ENCODE measurements around the gene NEURL1B.

NEURL1B gene

GRCh38 chr5:172608773-172609172, 32.3 kb upstream of the NEURL1B start:
- CTCF ChIA-PET: no interaction called here
- POLR2A ChIA-PET: interaction anchor here (0.8 kb wide), 1 partner anchor 225 kb away, joined by 3 read pairs; the partner anchor contains the start of gene ERGIC1
- DNase-seq (ENCODE audit: extremely low spot score): no peak
- TF ChIP-seq NFRKB (IDR thresholded peaks at IDR 0.05) (no peak), FOXK2 (IDR thresholded peaks at IDR 0.05) (no peak)

GRCh38 chr5:172610643-172611042, 30.4 kb upstream of the NEURL1B start:
- no peak for DNase-seq (ENCODE audit: extremely low spot score)
- no peak for TF ChIP-seq SUZ12 (IDR thresholded peaks at IDR 0.05)
- no peak for TF ChIP-seq FOXM1 (IDR thresholded peaks at IDR 0.05; ENCODE audit: borderline replicate concordance)
- TF ChIP-seq TARDBP (IDR thresholded peaks at IDR 0.05): no peak
- TF ChIP-seq BHLHE40 (IDR thresholded peaks at IDR 0.05; ENCODE audit: borderline replicate concordance): no peak
- TF ChIP-seq PKNOX1 (IDR thresholded peaks at IDR 0.05): no peak
- TF ChIP-seq NFRKB (IDR thresholded peaks at IDR 0.05): no peak
- no peak for TF ChIP-seq ARNT (IDR thresholded peaks at IDR 0.05)
- no peak for TF ChIP-seq ELF4 (IDR thresholded peaks at IDR 0.05)
- ChIA-PET CTCF (no interaction called here), POLR2A (no interaction called here)

GRCh38 chr5:172611913-172612312, 29.1 kb upstream of the NEURL1B start:
- CTCF ChIA-PET: no interaction called here
- TF ChIP-seq NFRKB (IDR thresholded peaks at IDR 0.05): no peak
- TF ChIP-seq ARNT (IDR thresholded peaks at IDR 0.05): no peak
- no peak for TF ChIP-seq FOXM1 (IDR thresholded peaks at IDR 0.05; ENCODE audit: borderline replicate concordance)
- TF ChIP-seq ELF4 (IDR thresholded peaks at IDR 0.05): no peak
- no peak for TF ChIP-seq HDGF (IDR thresholded peaks at IDR 0.05; ENCODE audit: borderline replicate concordance)
- TF ChIP-seq FOXA1 (IDR thresholded peaks at IDR 0.05): no peak
- TF ChIP-seq LEF1 (IDR thresholded peaks at IDR 0.05; ENCODE audit: borderline replicate concordance): no peak
- TF ChIP-seq FOXK2 (IDR thresholded peaks at IDR 0.05): no peak
- no peak for TF ChIP-seq TARDBP (IDR thresholded peaks at IDR 0.05)
- TF ChIP-seq PKNOX1 (IDR thresholded peaks at IDR 0.05): no peak
- no peak for TF ChIP-seq L3MBTL2 (conservative IDR thresholded peaks at IDR 0.05)
- TF ChIP-seq SP1 (IDR thresholded peaks at IDR 0.05): no peak
- TF ChIP-seq BHLHE40 (IDR thresholded peaks at IDR 0.05; ENCODE audit: borderline replicate concordance): no peak
- TF ChIP-seq CTBP1 (IDR thresholded peaks at IDR 0.05; ENCODE audit: borderline replicate concordance): no peak
- no peak for TF ChIP-seq SUZ12 (IDR thresholded peaks at IDR 0.05)
- POLR2A ChIA-PET: no interaction called here
- DNase-seq (ENCODE audit: extremely low spot score): no peak

GRCh38 chr5:172612771-172613170, 28.3 kb upstream of the NEURL1B start:
- no peak; the same call in 1 of the 2 replicates for TF ChIP-seq PKNOX1 (IDR thresholded peaks at IDR 0.05)
- TF ChIP-seq ARNT (IDR thresholded peaks at IDR 0.05): no peak
- TF ChIP-seq LEF1 (IDR thresholded peaks at IDR 0.05; ENCODE audit: borderline replicate concordance): no peak
- no peak for TF ChIP-seq FOXK2 (IDR thresholded peaks at IDR 0.05)
- no peak for TF ChIP-seq ZNF384 (IDR thresholded peaks at IDR 0.05)
- no peak for TF ChIP-seq ELF4 (IDR thresholded peaks at IDR 0.05)
- TF ChIP-seq SUZ12 (IDR thresholded peaks at IDR 0.05): no peak
- no peak for TF ChIP-seq BHLHE40 (IDR thresholded peaks at IDR 0.05; ENCODE audit: borderline replicate concordance)
- no peak for TF ChIP-seq HDGF (IDR thresholded peaks at IDR 0.05; ENCODE audit: borderline replicate concordance)
- no peak for TF ChIP-seq FOXA1 (IDR thresholded peaks at IDR 0.05)
- TF ChIP-seq SP1 (IDR thresholded peaks at IDR 0.05): no peak
- no peak for TF ChIP-seq CTBP1 (IDR thresholded peaks at IDR 0.05; ENCODE audit: borderline replicate concordance)
- TF ChIP-seq NFRKB (IDR thresholded peaks at IDR 0.05): no peak
- no peak for TF ChIP-seq FOXM1 (IDR thresholded peaks at IDR 0.05; ENCODE audit: borderline replicate concordance)
- TF ChIP-seq TARDBP (IDR thresholded peaks at IDR 0.05): no peak
- no peak for DNase-seq (ENCODE audit: extremely low spot score)
- ChIA-PET POLR2A (no interaction called here), CTCF (no interaction called here)

- DNase-seq (ENCODE audit: extremely low spot score): no peak
- POLR2A ChIA-PET: no interaction called here
- CTCF ChIA-PET: no interaction called here
- TF ChIP-seq SP1 (IDR thresholded peaks at IDR 0.05): no peak
- TF ChIP-seq L3MBTL2 (conservative IDR thresholded peaks at IDR 0.05): no peak
- TF ChIP-seq BHLHE40 (IDR thresholded peaks at IDR 0.05; ENCODE audit: borderline replicate concordance): no peak
- no peak for TF ChIP-seq FOXA1 (IDR thresholded peaks at IDR 0.05)
These were observed 24.9 kb upstream of the NEURL1B start for GRCh38 chr5:172616136-172616535.

- ChIA-PET CTCF (no interaction called here), POLR2A (no interaction called here)
- no peak for TF ChIP-seq PKNOX1 (IDR thresholded peaks at IDR 0.05)
- no peak for TF ChIP-seq CTBP1 (IDR thresholded peaks at IDR 0.05; ENCODE audit: borderline replicate concordance)
- TF ChIP-seq ZNF384 (IDR thresholded peaks at IDR 0.05): no peak
- no peak for DNase-seq (ENCODE audit: extremely low spot score)
These were observed 24.3 kb upstream of the NEURL1B start for GRCh38 chr5:172616730-172617129.

GRCh38 chr5:172617817-172618216, 23.2 kb upstream of the NEURL1B start:
- CTCF ChIA-PET: interaction anchor here (1.0 kb wide), 1 partner anchor 29 kb away, joined by 6 read pairs; no protein-coding TSS in a partner anchor
- POLR2A ChIA-PET: no interaction called here
- TF ChIP-seq BHLHE40 (IDR thresholded peaks at IDR 0.05; ENCODE audit: borderline replicate concordance): no peak
- no peak for TF ChIP-seq LEF1 (IDR thresholded peaks at IDR 0.05; ENCODE audit: borderline replicate concordance)
- DNase-seq (ENCODE audit: extremely low spot score): no peak

All from HEK293T (cell line).